ENCODE data around the gene DGKD. TPM values are rescaled to one million over a fixed set of nuclear protein-coding genes. Genes with fewer than 3 reads are reported as not detected.

The DGKD gene
- total and polyA plus RNA-seq, 10 of the 15 experiments (the other 5 are each of a cell fraction or from before 2014, with no cell fraction given), result 2.7 to 81.9 (median 27.0) TPM

DNA sequence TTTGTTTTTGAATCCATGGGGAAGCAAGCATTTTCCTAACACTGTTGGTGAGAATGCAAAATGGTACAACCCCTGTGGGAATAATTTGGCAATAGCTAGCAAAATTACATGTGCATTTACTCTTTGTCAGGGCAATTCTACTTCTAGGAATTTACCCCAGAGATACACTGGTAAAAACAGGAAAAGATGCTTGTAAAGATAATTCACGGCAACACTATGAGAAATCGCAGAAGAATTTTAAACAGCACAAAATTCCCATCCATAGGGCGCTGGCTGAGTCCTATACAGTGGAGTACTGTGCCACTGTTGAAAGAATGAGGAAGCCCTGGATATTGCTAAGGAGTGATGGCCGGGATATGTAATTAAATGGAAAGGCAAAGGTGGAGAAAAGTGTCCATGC, 75.8 kb downstream of the DGKD start:
- POLR2A ChIA-PET, result no interaction called here
- RAD21 ChIA-PET (ENCODE audit: unreplicated experiment), result no interaction called here
- Histone ChIP-seq H3K27me3 (replicated peaks in 1 of 2; ENCODE audit: control insufficient read depth in 2 of 2, insufficient read depth in 2 of 2, low read length in 1 of 2) (no peaks in the 10 kb centered on the region), H3K4me1 (ENCODE audit: control insufficient read depth, insufficient read depth, low read length) (peaks cover 4% of the 10 kb centered on the region), H3K9me3 (replicated peaks; ENCODE audit: control insufficient read depth, insufficient read depth, low read length) (peaks cover 4% of the 10 kb centered on the region; the same call in 2 of the 3 replicates), H3K4me2 (ENCODE audit: control insufficient read depth, insufficient read depth) (no peak overlapping the region), H2AFZ (ENCODE audit: control insufficient read depth, low read depth, low read length) (no peak overlapping the region), H3K36me3 (ENCODE audit: control insufficient read depth in 2 of 2, insufficient read depth in 2 of 2, low read length in 1 of 2) (peaks cover 6 to 19% of the 10 kb centered on the region in 2 experiments), H4K20me1 (ENCODE audit: control insufficient read depth, insufficient read depth) (no peaks in the 10 kb centered on the region), H3K27ac (ENCODE audit: control insufficient read depth, insufficient read depth) (no peak overlapping the region), H3K79me2 (ENCODE audit: control insufficient read depth, insufficient read depth, low read length) (peaks cover 12% of the 10 kb centered on the region), H3K4me3 (no peak overlapping the region), H3K9ac (ENCODE audit: control insufficient read depth, insufficient read depth, low read length) (no peak overlapping the region)
- TF ChIP-seq PBX3 (IDR thresholded peaks at IDR 0.05; ENCODE audit: insufficient replicate concordance, low read depth, low read length) (no peak), CUX1 (IDR thresholded peaks at IDR 0.05; ENCODE audit: insufficient replicate concordance, low read depth, low read length) (no peak), FOS (IDR thresholded peaks at IDR 0.05; ENCODE audit: borderline replicate concordance, extremely low read depth, insufficient read length) (no peak), MYB (IDR thresholded peaks at IDR 0.05; ENCODE audit: borderline replicate concordance, low read depth, low read length) (no peak), NBN (IDR thresholded peaks at IDR 0.05) (no peak), STAT1 (conservative IDR thresholded peaks at IDR 0.05) (no peak)
- TF ChIP-seq, protein P1, sequence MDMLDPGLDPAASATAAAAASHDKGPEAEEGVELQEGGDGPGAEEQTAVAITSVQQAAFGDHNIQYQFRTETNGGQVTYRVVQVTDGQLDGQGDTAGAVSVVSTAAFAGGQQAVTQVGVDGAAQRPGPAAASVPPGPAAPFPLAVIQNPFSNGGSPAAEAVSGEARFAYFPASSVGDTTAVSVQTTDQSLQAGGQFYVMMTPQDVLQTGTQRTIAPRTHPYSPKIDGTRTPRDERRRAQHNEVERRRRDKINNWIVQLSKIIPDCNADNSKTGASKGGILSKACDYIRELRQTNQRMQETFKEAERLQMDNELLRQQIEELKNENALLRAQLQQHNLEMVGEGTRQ (IDR thresholded peaks at IDR 0.05; ENCODE audit: borderline replicate concordance, low read depth, low read length), result no peak
- TF ChIP-seq, protein P2, sequence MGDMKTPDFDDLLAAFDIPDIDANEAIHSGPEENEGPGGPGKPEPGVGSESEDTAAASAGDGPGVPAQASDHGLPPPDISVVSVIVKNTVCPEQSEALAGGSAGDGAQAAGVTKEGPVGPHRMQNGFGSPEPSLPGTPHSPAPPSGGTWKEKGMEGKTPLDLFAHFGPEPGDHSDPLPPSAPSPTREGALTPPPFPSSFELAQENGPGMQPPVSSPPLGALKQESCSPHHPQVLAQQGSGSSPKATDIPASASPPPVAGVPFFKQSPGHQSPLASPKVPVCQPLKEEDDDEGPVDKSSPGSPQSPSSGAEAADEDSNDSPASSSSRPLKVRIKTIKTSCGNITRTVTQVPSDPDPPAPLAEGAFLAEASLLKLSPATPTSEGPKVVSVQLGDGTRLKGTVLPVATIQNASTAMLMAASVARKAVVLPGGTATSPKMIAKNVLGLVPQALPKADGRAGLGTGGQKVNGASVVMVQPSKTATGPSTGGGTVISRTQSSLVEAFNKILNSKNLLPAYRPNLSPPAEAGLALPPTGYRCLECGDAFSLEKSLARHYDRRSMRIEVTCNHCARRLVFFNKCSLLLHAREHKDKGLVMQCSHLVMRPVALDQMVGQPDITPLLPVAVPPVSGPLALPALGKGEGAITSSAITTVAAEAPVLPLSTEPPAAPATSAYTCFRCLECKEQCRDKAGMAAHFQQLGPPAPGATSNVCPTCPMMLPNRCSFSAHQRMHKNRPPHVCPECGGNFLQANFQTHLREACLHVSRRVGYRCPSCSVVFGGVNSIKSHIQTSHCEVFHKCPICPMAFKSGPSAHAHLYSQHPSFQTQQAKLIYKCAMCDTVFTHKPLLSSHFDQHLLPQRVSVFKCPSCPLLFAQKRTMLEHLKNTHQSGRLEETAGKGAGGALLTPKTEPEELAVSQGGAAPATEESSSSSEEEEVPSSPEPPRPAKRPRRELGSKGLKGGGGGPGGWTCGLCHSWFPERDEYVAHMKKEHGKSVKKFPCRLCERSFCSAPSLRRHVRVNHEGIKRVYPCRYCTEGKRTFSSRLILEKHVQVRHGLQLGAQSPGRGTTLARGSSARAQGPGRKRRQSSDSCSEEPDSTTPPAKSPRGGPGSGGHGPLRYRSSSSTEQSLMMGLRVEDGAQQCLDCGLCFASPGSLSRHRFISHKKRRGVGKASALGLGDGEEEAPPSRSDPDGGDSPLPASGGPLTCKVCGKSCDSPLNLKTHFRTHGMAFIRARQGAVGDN (IDR thresholded peaks at IDR 0.05), result no peak
- TF ChIP-seq, protein P3, sequence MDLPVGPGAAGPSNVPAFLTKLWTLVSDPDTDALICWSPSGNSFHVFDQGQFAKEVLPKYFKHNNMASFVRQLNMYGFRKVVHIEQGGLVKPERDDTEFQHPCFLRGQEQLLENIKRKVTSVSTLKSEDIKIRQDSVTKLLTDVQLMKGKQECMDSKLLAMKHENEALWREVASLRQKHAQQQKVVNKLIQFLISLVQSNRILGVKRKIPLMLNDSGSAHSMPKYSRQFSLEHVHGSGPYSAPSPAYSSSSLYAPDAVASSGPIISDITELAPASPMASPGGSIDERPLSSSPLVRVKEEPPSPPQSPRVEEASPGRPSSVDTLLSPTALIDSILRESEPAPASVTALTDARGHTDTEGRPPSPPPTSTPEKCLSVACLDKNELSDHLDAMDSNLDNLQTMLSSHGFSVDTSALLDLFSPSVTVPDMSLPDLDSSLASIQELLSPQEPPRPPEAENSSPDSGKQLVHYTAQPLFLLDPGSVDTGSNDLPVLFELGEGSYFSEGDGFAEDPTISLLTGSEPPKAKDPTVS (IDR thresholded peaks at IDR 0.05; ENCODE audit: low read depth, low read length), result no peak
- SMC1A ChIA-PET (ENCODE audit: uncharacterized antibody, unreplicated experiment), result no interaction called here
- ATAC-seq, result no peak
- intact Hi-C loops (cut with micrococcal nuclease; ENCODE audit: unreplicated experiment) (no loop called here), in situ Hi-C loops (cut with MboI) (no loop called here)
- BruUV-seq (replicated peaks), result no TSS peak
- no peak for DNase-seq (ENCODE audit: low read depth, low spot score)
- FAIRE-seq, result no peak
- CTCF ChIA-PET, result interaction anchor here (1.7 to 1.8 kb wide), 2 partner anchors 8 to 13 kb away, joined by 3 to 5 read pairs; no protein-coding TSS in a partner anchor
- WGBS (ENCODE audit: insufficient coverage, insufficient replicate concordance, low lambda C conversion rate, missing lambda C conversion rate), result 88% methylated on average over 4 of the region's 4 CpGs
